Measurements from ENCODE around the gene AP2B1. TPM values are rescaled to one million over a fixed set of nuclear protein-coding genes. Genes with fewer than 3 reads are reported as not detected.

The AP2B1 gene
- total and polyA plus RNA-seq, 10 donors, result 16.7 to 144 (median 90.7) TPM

GRCh38 chr17:35761601-35762000 lies 174.5 kb downstream of the AP2B1 start:
- Histone ChIP-seq H3K4me3 (no peak overlapping the region), H3K4me1 (peaks cover 6 to 22% (median 15%) of the 10 kb centered on the region in 6 donors), H3K36me3 (no peaks in the 10 kb centered on the region), H3K9me3 (peaks cover 0 to 4% (median 0%) of the 10 kb centered on the region in 8 donors), H3K27ac (no peak overlapping the region), H3K27me3 (replicated peaks in 1 of 7) (peaks cover 0 to 4% (median 0%) of the 10 kb centered on the region in 7 donors)
- TF ChIP-seq POLR2A (IDR thresholded peaks at IDR 0.05) (no peak), CTCF (IDR thresholded peaks at IDR 0.05 in 8 of 11, conservative IDR thresholded peaks at IDR 0.05 in 3 of 11) (no peak), POLR2AphosphoS5 (IDR thresholded peaks at IDR 0.05) (no peak)
- WGBS, 5 donors, result 87 to 92% (median 90%) methylated on average over 5 of the region's 5 CpGs
- no peak for DNase-seq
- intact Hi-C loops (cut with DNase I; ENCODE audit: low total_unique reads), result no loop called here

DNA sequence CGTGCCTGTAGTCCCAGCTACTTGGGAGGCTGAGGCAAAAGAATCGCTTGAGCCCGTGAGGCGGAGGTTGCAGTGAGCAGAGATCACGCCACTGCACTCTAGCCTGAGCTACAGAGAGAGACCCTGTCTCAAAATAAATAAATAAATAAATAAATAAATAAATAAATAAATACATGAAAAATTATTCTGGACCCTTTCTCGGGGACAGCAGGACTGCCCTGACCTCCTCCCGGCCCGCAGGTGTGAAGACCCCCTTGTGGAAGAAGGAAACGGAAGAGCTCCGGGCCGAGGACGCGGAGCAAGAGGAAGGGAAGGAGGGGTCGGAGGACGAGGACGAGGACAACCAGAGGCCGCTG lies 176.6 kb downstream of the AP2B1 start:
- H3K27me3 ChIP-seq (replicated peaks in 1 of 7), result peaks cover 0 to 4% (median 0%) of the 10 kb centered on the region in 7 donors
- WGBS, 5 donors, result 31 to 34% (median 32%) methylated on average over 16 to 17 of the region's 17 CpGs
- DNase-seq, result no peak
- no peak for TF ChIP-seq CTCF (IDR thresholded peaks at IDR 0.05 in 8 of 11, conservative IDR thresholded peaks at IDR 0.05 in 3 of 11)
- no peak for TF ChIP-seq POLR2A (IDR thresholded peaks at IDR 0.05)
- no peak for TF ChIP-seq POLR2AphosphoS5 (IDR thresholded peaks at IDR 0.05)
- H3K4me1 ChIP-seq, result peaks cover 6 to 22% (median 15%) of the 10 kb centered on the region in 6 donors
- H3K27ac ChIP-seq, result peak overlapping the region in 5 of 8 donors; percentile 68 to 79 (median 70)
- H3K9me3 ChIP-seq, result no peaks in the 10 kb centered on the region
- H3K4me3 ChIP-seq, result peak overlapping the region in 7 of 8 donors; percentile 57 to 78 (median 63)
- intact Hi-C loops (cut with DNase I; ENCODE audit: low total_unique reads), result no loop called here
- H3K36me3 ChIP-seq, result no peaks in the 10 kb centered on the region

- TF ChIP-seq POLR2AphosphoS5 (IDR thresholded peaks at IDR 0.05) (peak; percentile 45 to 81 (median 75)), CTCF (IDR thresholded peaks at IDR 0.05 in 8 of 11, conservative IDR thresholded peaks at IDR 0.05 in 3 of 11) (peak; percentile 83 to 98 (median 93)), POLR2A (IDR thresholded peaks at IDR 0.05) (no peak)
- 3 to 5% (median 3%) methylated on average over 45 to 75 of the region's 75 CpGs for WGBS, 5 donors
- DNase-seq, result peak; percentile 97
Observed at GRCh38 chr17:35764123-35764991, 177.2 kb downstream of the AP2B1 start.

More at GRCh38 chr17:35764123-35764991, 177.2 kb downstream of the AP2B1 start:
- intact Hi-C loops (cut with DNase I; ENCODE audit: low total_unique reads), result no loop called here
- Histone ChIP-seq H3K9me3 (no peaks in the 10 kb centered on the region), H3K4me1 (peaks cover 6 to 22% (median 15%) of the 10 kb centered on the region in 6 donors), H3K4me3 (peak overlapping the region; percentile 57 to 78 (median 64)), H3K36me3 (no peaks in the 10 kb centered on the region), H3K27ac (peak overlapping the region in 7 of 8 donors; percentile 20 to 79 (median 68)), H3K27me3 (replicated peaks in 1 of 7) (peaks cover 0 to 4% (median 0%) of the 10 kb centered on the region in 7 donors)

All from spleen (tissue), 11 donors.